HCT116 (cell line): ENCODE measurements around the gene OCA2. TPM values are rescaled to one million over a fixed set of nuclear protein-coding genes. Genes with fewer than 3 reads are reported as not detected.

ENCODE experiments used
- ATAC-seq: fragments of 200-7000 bp; cut with Tn5 transposase; 2 replicates; pipeline ENCODE4 v1.9.1; 2020; ENCODE audit warnings: mild to moderate bottlenecking, moderate library complexity
- BruUV-seq: library from RNA; stranded (reverse); fragments of 400-500 nt; replicated peaks from 2 replicates; lab custom pipeline; 2021; lab: Mats Ljungman, UMichigan
- CTCF ChIA-PET: fragments of 300-600 bp; sonication (Branson Sonifier 250); formaldehyde crosslinking; loops from one replicate; lab custom pipeline; 2021; ENCODE audit warnings: antibody characterized with exemption; lab: Charles Lee
- POLR2A ChIA-PET: fragments of 300-600, 350-600 bp; sonication (Branson Sonifier 250); formaldehyde crosslinking; loops from one replicate; lab custom pipeline; 2021; ENCODE audit warnings: antibody characterized with exemption; lab: Charles Lee
- RAD21 ChIA-PET, 2 experiments: fragments of 300-600 bp; sonication (Branson Sonifier 250); formaldehyde crosslinking; loops; one replicate each; lab custom pipeline; 2023; ENCODE audit warnings: low total read pairs in 2 of 2; ENCODE audit not compliant: uncharacterized antibody in 2 of 2, unreplicated experiment in 2 of 2, low non-redundant PET in 1 of 2; lab: Charles Lee
- DNase-seq: peaks from one replicate; pipeline ENCODE4 v3.0.0-alpha.2; 2010; ENCODE audit warnings: low read depth, low spot score
- H2AFZ ChIP-seq: fragments of 200-600 bp; shearing (Covaris generic), sonication (generic); 2 replicates; pipeline ENCODE4 v1.6.1; 2017; ENCODE audit warnings: low read depth, mixed run types, mixed read lengths, antibody characterized with exemption, low read length; ENCODE audit not compliant: poor library complexity, severe bottlenecking
- H3K27ac ChIP-seq: 2 replicates; pipeline ENCODE4 v1.5.1; 2012; ENCODE audit warnings: low read depth, low read length
- H3K27me3 ChIP-seq: fragments of 200-600 bp; sonication (generic); 2 replicates; pipeline ENCODE4 v1.6.1; 2016; ENCODE audit warnings: mixed run types, low read length, mixed read lengths; ENCODE audit not compliant: insufficient read depth
- H3K36me3 ChIP-seq, 2 experiments: fragments of 200-500 bp in 1 of 2; fragments of 200-600 bp in 1 of 2; sonication (Bioruptor generic) in 1 of 2; sonication (generic) in 1 of 2; 2 replicates each; pipeline versions ENCODE4 v1.5.1 to v1.6.1; 2014 to 2016; ENCODE audit warnings: low read length in 2 of 2, inconsistent platforms in 1 of 2, mixed read lengths in 1 of 2, mixed run types in 1 of 2; ENCODE audit not compliant: insufficient read depth in 2 of 2, control insufficient read depth in 1 of 2
- H3K4me1 ChIP-seq, 2 experiments: fragments of 200-600 bp in 1 of 2; sonication (generic) in 1 of 2; 2 replicates each; pipeline versions ENCODE4 v1.5.1 to v1.6.1; 2012 to 2017; ENCODE audit warnings: low read length in 2 of 2, inconsistent platforms in 1 of 2, mild to moderate bottlenecking in 1 of 2, mixed read lengths in 1 of 2, mixed run types in 1 of 2, moderate library complexity in 1 of 2; ENCODE audit not compliant: insufficient read depth in 2 of 2, control insufficient read depth in 1 of 2
- H3K4me2 ChIP-seq: fragments of 200-600 bp; sonication (generic); 2 replicates; pipeline ENCODE4 v1.6.1; 2017; ENCODE audit warnings: mixed run types, low read length, mixed read lengths
- H3K4me3 ChIP-seq, 2 experiments: fragments of 200-600 bp in 1 of 2; sonication (generic) in 1 of 2; replicated peaks in 1 of 2; 2 replicates each; pipeline ENCODE4 v1.5.1; 2011 to 2016; ENCODE audit warnings: low read length in 2 of 2, control low read depth in 1 of 2, low read depth in 1 of 2, mild to moderate bottlenecking in 1 of 2, mixed read lengths in 1 of 2, mixed run types in 1 of 2
- H3K79me2 ChIP-seq: fragments of 200-600 bp; sonication (generic); 2 replicates; pipeline ENCODE4 v1.6.1; 2017; ENCODE audit warnings: mild to moderate bottlenecking, mixed run types, low read length, moderate library complexity, mixed read lengths; ENCODE audit not compliant: insufficient read depth
- H3K9ac ChIP-seq: fragments of 200-600 bp; sonication (generic); 2 replicates; pipeline ENCODE4 v1.6.1; 2016; ENCODE audit warnings: low read length, mixed read lengths
- H3K9me2 ChIP-seq: fragments of 200-600 bp; sonication (generic), shearing (Covaris generic); 2 replicates; pipeline ENCODE4 v1.6.1; 2017; ENCODE audit warnings: mixed run types, mild to moderate bottlenecking, moderate library complexity; ENCODE audit not compliant: insufficient read depth
- H3K9me3 ChIP-seq, 2 experiments: fragments of 200-500 bp in 1 of 2; fragments of 200-600 bp in 1 of 2; sonication (Bioruptor generic) in 1 of 2; sonication (generic) in 1 of 2; 2 replicates each; pipeline ENCODE4 v1.6.1; 2014 to 2017; ENCODE audit warnings: low read length in 2 of 2, mixed read lengths in 2 of 2, inconsistent platforms in 1 of 2, low read depth in 1 of 2, mild to moderate bottlenecking in 1 of 2, mixed run types in 1 of 2, moderate library complexity in 1 of 2; ENCODE audit not compliant: control insufficient read depth in 1 of 2, insufficient read depth in 1 of 2
- H4K20me1 ChIP-seq: fragments of 200-600 bp; sonication (generic), shearing (Covaris generic); 2 replicates; pipeline ENCODE4 v1.6.1; 2017; ENCODE audit warnings: mixed run types, mild to moderate bottlenecking, moderate library complexity; ENCODE audit not compliant: insufficient read depth
- CBX3 ChIP-seq: IDR thresholded peaks from 2 replicates; pipeline ENCODE4 v1.6.1; 2012; ENCODE audit warnings: low read depth
- CTCF ChIP-seq, 3 experiments: fragments of 200-600 bp in 1 of 3; sonication (generic) in 1 of 3; IDR thresholded peaks in 2 of 3; conservative IDR thresholded peaks in 1 of 3; 2 replicates each; pipeline ENCODE4 v1.5.1; 2012 to 2017; ENCODE audit warnings: low read depth in 2 of 3, low read length in 2 of 3, antibody characterized with exemption in 1 of 3, borderline replicate concordance in 1 of 3, control low read depth in 1 of 3, mild to moderate bottlenecking in 1 of 3, mixed read lengths in 1 of 3, mixed run types in 1 of 3, moderate library complexity in 1 of 3; ENCODE audit not compliant: insufficient read depth in 1 of 3
- EGR1 ChIP-seq: IDR thresholded peaks from 2 replicates; pipeline ENCODE4 v1.6.1; 2012; ENCODE audit warnings: low read depth
- ELF1 ChIP-seq: IDR thresholded peaks from 2 replicates; pipeline ENCODE4 v1.6.1; 2012; ENCODE audit warnings: low read depth, borderline replicate concordance
- EZH2phosphoT487 ChIP-seq: fragments of 200-600 bp; IDR thresholded peaks from 2 replicates; pipeline ENCODE4 v1.6.1; 2018; ENCODE audit warnings: antibody characterized with exemption, borderline replicate concordance
- JUND ChIP-seq: IDR thresholded peaks from 2 replicates; pipeline ENCODE4 v1.6.1; 2012
- POLR2A ChIP-seq: IDR thresholded peaks from 2 replicates; pipeline ENCODE4 v1.7.0; 2011; ENCODE audit warnings: borderline replicate concordance; ENCODE audit not compliant: insufficient read depth, insufficient read length; ENCODE audit errors: extremely low read depth
- POLR2AphosphoS5 ChIP-seq: IDR thresholded peaks from 2 replicates; pipeline ENCODE4 v1.6.1; 2011; ENCODE audit warnings: mild to moderate bottlenecking, low read depth, low read length, moderate library complexity
- RAD21 ChIP-seq: IDR thresholded peaks from 2 replicates; pipeline ENCODE4 v1.6.1; 2012; ENCODE audit warnings: low read depth, mild to moderate bottlenecking
- SIN3A ChIP-seq: IDR thresholded peaks from 2 replicates; pipeline ENCODE4 v1.6.1; 2012; ENCODE audit warnings: low read depth
- SP1 ChIP-seq: IDR thresholded peaks from 2 replicates; pipeline ENCODE4 v1.6.1; 2012; ENCODE audit warnings: low read depth
- SRF ChIP-seq: IDR thresholded peaks from 2 replicates; pipeline ENCODE4 v1.6.1; 2012; ENCODE audit warnings: low read depth
- TCF7L2 ChIP-seq: IDR thresholded peaks from 2 replicates; pipeline ENCODE4 v1.7.0; 2011; ENCODE audit warnings: borderline replicate concordance, inconsistent platforms; ENCODE audit not compliant: insufficient read depth, insufficient read length; ENCODE audit errors: extremely low read depth
- ZFX ChIP-seq: fragments of 450-650 bp; IDR thresholded peaks from 2 replicates; pipeline ENCODE4 v1.6.1; 2017
- intact Hi-C: fragments of 100-400 bp; cut with micrococcal nuclease; formaldehyde crosslinking; loops from 2 replicates; pipeline ENCODE4 v1.10.0; 2022
- total RNA-seq: library from RNA; stranded (reverse); gene quantifications from one replicate; pipeline ENCODE4 v1.2.1, GENCODE V29; 2021; ENCODE audit not compliant: unreplicated experiment
- TF ChIP-seq, protein P1 (sequence below): IDR thresholded peaks from 2 replicates; pipeline ENCODE4 v1.6.1; 2011; ENCODE audit warnings: mild to moderate bottlenecking, low read length, moderate library complexity; ENCODE audit not compliant: insufficient replicate concordance; ENCODE audit errors: extremely low read depth
- TF ChIP-seq, protein P2 (sequence below): IDR thresholded peaks from 2 replicates; pipeline ENCODE4 v1.6.1; 2012
- TF ChIP-seq, protein P3 (sequence below): IDR thresholded peaks from 2 replicates; pipeline ENCODE4 v1.6.1; 2012; ENCODE audit warnings: low read depth

The OCA2 gene
- total RNA-seq, 1 experiment from 2014 or later: not detected

- H3K79me2 ChIP-seq: no peaks in the 10 kb centered on the region
- no peaks in the 10 kb centered on the region for H3K9me2 ChIP-seq
- H3K27ac ChIP-seq: no peak overlapping the region
- intact Hi-C loops: no loop called here
- no TSS peak for BruUV-seq
- H3K27me3 ChIP-seq: no peaks in the 10 kb centered on the region
- no peak overlapping the region for H3K4me3 ChIP-seq
- RAD21 ChIA-PET: no interaction called here
- no peaks in the 10 kb centered on the region for H3K4me1 ChIP-seq
- DNase-seq (no peak), ATAC-seq (no peak)
- H3K9me3 ChIP-seq: peaks cover 4 to 22% of the 10 kb centered on the region in 2 experiments; a peak in 2 of 4 replicates
- no peaks in the 10 kb centered on the region for H4K20me1 ChIP-seq
- no peak overlapping the region for H3K4me2 ChIP-seq
- H2AFZ ChIP-seq: no peak overlapping the region
- H3K36me3 ChIP-seq: no peaks in the 10 kb centered on the region
- CTCF ChIA-PET: no interaction called here
- POLR2A ChIA-PET: no interaction called here
- TF ChIP-seq JUND (no peak), CTCF (IDR thresholded peaks at IDR 0.05 in 2 of 3, conservative IDR thresholded peaks at IDR 0.05 in 1 of 3; ENCODE audit: borderline replicate concordance in 1 of 3, insufficient read depth in 1 of 3, low read depth in 2 of 3, low read length in 2 of 3) (no peak), CBX3 (no peak), ELF1 (no peak), EGR1 (no peak), RAD21 (no peak), EZH2phosphoT487 (no peak), POLR2A (no peak), SRF (no peak), SP1 (no peak), ZFX (no peak), POLR2AphosphoS5 (no peak), SIN3A (no peak), TCF7L2 (no peak)
- TF ChIP-seq, protein P1, sequence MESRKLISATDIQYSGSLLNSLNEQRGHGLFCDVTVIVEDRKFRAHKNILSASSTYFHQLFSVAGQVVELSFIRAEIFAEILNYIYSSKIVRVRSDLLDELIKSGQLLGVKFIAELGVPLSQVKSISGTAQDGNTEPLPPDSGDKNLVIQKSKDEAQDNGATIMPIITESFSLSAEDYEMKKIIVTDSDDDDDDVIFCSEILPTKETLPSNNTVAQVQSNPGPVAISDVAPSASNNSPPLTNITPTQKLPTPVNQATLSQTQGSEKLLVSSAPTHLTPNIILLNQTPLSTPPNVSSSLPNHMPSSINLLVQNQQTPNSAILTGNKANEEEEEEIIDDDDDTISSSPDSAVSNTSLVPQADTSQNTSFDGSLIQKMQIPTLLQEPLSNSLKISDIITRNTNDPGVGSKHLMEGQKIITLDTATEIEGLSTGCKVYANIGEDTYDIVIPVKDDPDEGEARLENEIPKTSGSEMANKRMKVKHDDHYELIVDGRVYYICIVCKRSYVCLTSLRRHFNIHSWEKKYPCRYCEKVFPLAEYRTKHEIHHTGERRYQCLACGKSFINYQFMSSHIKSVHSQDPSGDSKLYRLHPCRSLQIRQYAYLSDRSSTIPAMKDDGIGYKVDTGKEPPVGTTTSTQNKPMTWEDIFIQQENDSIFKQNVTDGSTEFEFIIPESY: no peak
- TF ChIP-seq, protein P2, sequence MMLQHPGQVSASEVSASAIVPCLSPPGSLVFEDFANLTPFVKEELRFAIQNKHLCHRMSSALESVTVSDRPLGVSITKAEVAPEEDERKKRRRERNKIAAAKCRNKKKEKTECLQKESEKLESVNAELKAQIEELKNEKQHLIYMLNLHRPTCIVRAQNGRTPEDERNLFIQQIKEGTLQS: no peak
- TF ChIP-seq, protein P3, sequence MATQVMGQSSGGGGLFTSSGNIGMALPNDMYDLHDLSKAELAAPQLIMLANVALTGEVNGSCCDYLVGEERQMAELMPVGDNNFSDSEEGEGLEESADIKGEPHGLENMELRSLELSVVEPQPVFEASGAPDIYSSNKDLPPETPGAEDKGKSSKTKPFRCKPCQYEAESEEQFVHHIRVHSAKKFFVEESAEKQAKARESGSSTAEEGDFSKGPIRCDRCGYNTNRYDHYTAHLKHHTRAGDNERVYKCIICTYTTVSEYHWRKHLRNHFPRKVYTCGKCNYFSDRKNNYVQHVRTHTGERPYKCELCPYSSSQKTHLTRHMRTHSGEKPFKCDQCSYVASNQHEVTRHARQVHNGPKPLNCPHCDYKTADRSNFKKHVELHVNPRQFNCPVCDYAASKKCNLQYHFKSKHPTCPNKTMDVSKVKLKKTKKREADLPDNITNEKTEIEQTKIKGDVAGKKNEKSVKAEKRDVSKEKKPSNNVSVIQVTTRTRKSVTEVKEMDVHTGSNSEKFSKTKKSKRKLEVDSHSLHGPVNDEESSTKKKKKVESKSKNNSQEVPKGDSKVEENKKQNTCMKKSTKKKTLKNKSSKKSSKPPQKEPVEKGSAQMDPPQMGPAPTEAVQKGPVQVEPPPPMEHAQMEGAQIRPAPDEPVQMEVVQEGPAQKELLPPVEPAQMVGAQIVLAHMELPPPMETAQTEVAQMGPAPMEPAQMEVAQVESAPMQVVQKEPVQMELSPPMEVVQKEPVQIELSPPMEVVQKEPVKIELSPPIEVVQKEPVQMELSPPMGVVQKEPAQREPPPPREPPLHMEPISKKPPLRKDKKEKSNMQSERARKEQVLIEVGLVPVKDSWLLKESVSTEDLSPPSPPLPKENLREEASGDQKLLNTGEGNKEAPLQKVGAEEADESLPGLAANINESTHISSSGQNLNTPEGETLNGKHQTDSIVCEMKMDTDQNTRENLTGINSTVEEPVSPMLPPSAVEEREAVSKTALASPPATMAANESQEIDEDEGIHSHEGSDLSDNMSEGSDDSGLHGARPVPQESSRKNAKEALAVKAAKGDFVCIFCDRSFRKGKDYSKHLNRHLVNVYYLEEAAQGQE: no peak
- H3K9ac ChIP-seq: no peak overlapping the region
Observed at GRCh38 chr15:27902680-27903385, 196.3 kb downstream of the OCA2 start.
